Smooth muscle cell (in vitro differentiated cells): ENCODE results near the gene SOX14. TPM values are rescaled to one million over a fixed set of nuclear protein-coding genes. Genes with fewer than 3 reads are reported as not detected.

Experiments
- DNase-seq: peaks from one replicate; lab custom pipeline; 2025; ENCODE audit not compliant: unreplicated experiment; lab: John Stamatoyannopoulos, UW
- H2AFZ ChIP-seq: fragments of 200-600 bp; sonication (generic); 2 replicates; pipeline ENCODE4 v1.6.0; 2016; ENCODE audit warnings: antibody characterized with exemption, low read depth, mild to moderate bottlenecking
- H3F3A ChIP-seq: fragments of 200-600 bp; sonication (generic); 2 replicates; pipeline ENCODE4 v1.6.0; 2017; ENCODE audit warnings: antibody characterized with exemption, low read depth
- H3K27ac ChIP-seq: fragments of 200-600 bp; sonication (generic); 2 replicates; pipeline ENCODE4 v1.5.1; 2016; ENCODE audit warnings: low read depth, mild to moderate bottlenecking
- H3K27me3 ChIP-seq: fragments of 200-600 bp; sonication (generic); 2 replicates; pipeline ENCODE4 v1.6.1; 2016; ENCODE audit warnings: low read depth, mild to moderate bottlenecking
- H3K36me3 ChIP-seq: fragments of 200-600 bp; sonication (generic); 2 replicates; pipeline ENCODE4 v1.5.1; 2016; ENCODE audit warnings: low read depth
- H3K4me1 ChIP-seq: fragments of 200-600 bp; sonication (generic); 2 replicates; pipeline ENCODE4 v1.5.1; 2016; ENCODE audit warnings: low read depth
- H3K4me2 ChIP-seq: fragments of 200-600 bp; sonication (generic); 2 replicates; pipeline ENCODE4 v1.6.0; 2016; ENCODE audit warnings: mild to moderate bottlenecking
- H3K4me3 ChIP-seq: fragments of 200-600 bp; sonication (generic); 2 replicates; pipeline ENCODE4 v1.5.1; 2016; ENCODE audit warnings: mild to moderate bottlenecking
- H3K79me2 ChIP-seq: fragments of 200-600 bp; sonication (generic); 2 replicates; pipeline ENCODE4 v1.6.0; 2016; ENCODE audit warnings: low read depth, mild to moderate bottlenecking
- H3K9ac ChIP-seq: fragments of 200-600 bp; sonication (generic); 2 replicates; pipeline ENCODE4 v1.6.0; 2016; ENCODE audit warnings: low read depth
- H3K9me3 ChIP-seq: fragments of 200-600 bp; sonication (generic); replicated peaks from 2 replicates; pipeline ENCODE4 v1.5.1; 2016; ENCODE audit warnings: low read depth
- H4K20me1 ChIP-seq: fragments of 200-600 bp; sonication (generic); 2 replicates; pipeline ENCODE4 v1.6.0; 2016; ENCODE audit warnings: low read depth
- CTCF ChIP-seq: fragments of 200-600 bp; sonication (generic); IDR thresholded peaks from 2 replicates; pipeline ENCODE4 v1.5.1; 2017; ENCODE audit warnings: borderline replicate concordance, mild to moderate bottlenecking, antibody characterized with exemption; ENCODE audit not compliant: insufficient read depth, poor library complexity, severe bottlenecking
- WGBS: methylation state at CpG from one replicate; pipeline ENCODE4 v1.1.7; 2016; ENCODE audit warnings: low lambda C conversion rate; 5-methylcytosine and 5-hydroxymethylcytosine counted together
- polyA plus RNA-seq: library from polyadenylated mRNA; unstranded; fragments of >200 nt; fragmentation: Nextera tagmentation; extraction: Ambion mirVana; gene quantifications from 2 replicates; pipeline ENCODE4 v1.2.1, GENCODE V29; 2016
- total RNA-seq: library from RNA; depleted of rRNA; stranded (reverse); fragments of >200 nt; gene quantifications from 2 replicates; pipeline ENCODE4 v1.2.3, GENCODE V29; 2014

The SOX14 gene
- total and polyA plus RNA-seq, 2 experiments from 2014 or later: not detected

- peak overlapping the region; percentile 81 for H3K4me2 ChIP-seq
- peaks cover 100% of the 10 kb centered on the region for H3K27me3 ChIP-seq
- TF ChIP-seq CTCF: no peak
- H3K27ac ChIP-seq: no peak overlapping the region
- no peak for DNase-seq
- H3K4me3 ChIP-seq: peak overlapping the region; percentile 15
- peaks cover 50% of the 10 kb centered on the region for H3K4me1 ChIP-seq
- no peaks in the 10 kb centered on the region for H4K20me1 ChIP-seq
- H3K9me3 ChIP-seq: no peaks in the 10 kb centered on the region
- 3% methylated on average over 39 of the region's 40 CpGs for WGBS
- H3F3A ChIP-seq: no peaks in the 10 kb centered on the region
- no peaks in the 10 kb centered on the region for H3K79me2 ChIP-seq
- no peak overlapping the region for H2AFZ ChIP-seq
- H3K36me3 ChIP-seq: no peaks in the 10 kb centered on the region
- no peak overlapping the region for H3K9ac ChIP-seq
Measured at GRCh38 chr3:137770066-137770834, 6.1 kb downstream of the SOX14 start.

GRCh38 chr3:137770835-137771399, 6.8 kb downstream of the SOX14 start:
- no peaks in the 10 kb centered on the region for H4K20me1 ChIP-seq
- no peak overlapping the region for H3K9ac ChIP-seq
- no peak overlapping the region for H2AFZ ChIP-seq
- peak overlapping the region; percentile 81 for H3K4me2 ChIP-seq
- H3K36me3 ChIP-seq: no peaks in the 10 kb centered on the region
- H3K4me1 ChIP-seq: peaks cover 50% of the 10 kb centered on the region
- peak overlapping the region; percentile 15 for H3K4me3 ChIP-seq
- H3K79me2 ChIP-seq: no peaks in the 10 kb centered on the region
- H3K27me3 ChIP-seq: peaks cover 100% of the 10 kb centered on the region
- no peak for DNase-seq
- no peaks in the 10 kb centered on the region for H3F3A ChIP-seq
- no peak for TF ChIP-seq CTCF
- no peak overlapping the region for H3K27ac ChIP-seq
- 2% methylated on average over 45 of the region's 45 CpGs for WGBS
- H3K9me3 ChIP-seq: no peaks in the 10 kb centered on the region

GRCh38 chr3:137771401-137772213, 7.5 kb downstream of the SOX14 start:
- Histone ChIP-seq H2AFZ (no peak overlapping the region), H3K9ac (no peak overlapping the region)

More at GRCh38 chr3:137771401-137772213, 7.5 kb downstream of the SOX14 start:
- no peaks in the 10 kb centered on the region for H3K36me3 ChIP-seq
- no peak for DNase-seq
- peak overlapping the region; percentile 81 for H3K4me2 ChIP-seq
- no peaks in the 10 kb centered on the region for H3F3A ChIP-seq
- 3% methylated on average over 53 of the region's 53 CpGs for WGBS
- no peaks in the 10 kb centered on the region for H3K79me2 ChIP-seq
- H3K4me1 ChIP-seq: peaks cover 43% of the 10 kb centered on the region
- TF ChIP-seq CTCF: no peak
- H3K4me3 ChIP-seq: peak overlapping the region; percentile 15
- H3K9me3 ChIP-seq: no peaks in the 10 kb centered on the region
- no peak overlapping the region for H3K27ac ChIP-seq
- H4K20me1 ChIP-seq: no peaks in the 10 kb centered on the region
- H3K27me3 ChIP-seq: peaks cover 100% of the 10 kb centered on the region
